Measurements from ENCODE around the gene CLN6. TPM values are rescaled to one million over a fixed set of nuclear protein-coding genes. Genes with fewer than 3 reads are reported as not detected.

Gene CLN6
- total RNA-seq, 1 donor, result 15.2 TPM

GRCh38 chr15:68166847-68167246 lies 62.7 kb downstream of the CLN6 start:
- no peaks in the 10 kb centered on the region for H3K79me2 ChIP-seq (ENCODE audit: insufficient read depth, low read length)
- no peak for DNase-seq (ENCODE audit: insufficient read length, low spot score, missing footprints)
- no peaks in the 10 kb centered on the region for H3K27me3 ChIP-seq (ENCODE audit: insufficient read depth, low read length)
- no peak overlapping the region for H3K4me2 ChIP-seq (ENCODE audit: insufficient read depth, low read length)
- H2AFZ ChIP-seq (ENCODE audit: low read length), result no peak overlapping the region
- no peak overlapping the region for H3K4me3 ChIP-seq (ENCODE audit: insufficient read depth, low read length)
- no peaks in the 10 kb centered on the region for H3K9me3 ChIP-seq (ENCODE audit: low read depth, low read length)
- H4K20me1 ChIP-seq (ENCODE audit: insufficient read depth, low read length), result no peaks in the 10 kb centered on the region
- no peaks in the 10 kb centered on the region for H3K4me1 ChIP-seq (ENCODE audit: insufficient read depth, low read length)
- H3K36me3 ChIP-seq (ENCODE audit: insufficient read depth, low read length), result peaks cover 6% of the 10 kb centered on the region
- TF ChIP-seq CTCF (IDR thresholded peaks at IDR 0.05; ENCODE audit: extremely low read depth, low read depth, low read length), result no peak
- H3K27ac ChIP-seq (ENCODE audit: low read depth, low read length), result no peak overlapping the region

GRCh38 chr15:68163191-68163590 lies 66.3 kb downstream of the CLN6 start:
- peaks cover 15% of the 10 kb centered on the region for H3K36me3 ChIP-seq (ENCODE audit: insufficient read depth, low read length)
- no peak overlapping the region for H3K4me3 ChIP-seq (ENCODE audit: insufficient read depth, low read length)
- DNase-seq (ENCODE audit: insufficient read length, low spot score, missing footprints), result no peak
- no peaks in the 10 kb centered on the region for H3K4me1 ChIP-seq (ENCODE audit: insufficient read depth, low read length)
- no peaks in the 10 kb centered on the region for H3K27me3 ChIP-seq (ENCODE audit: insufficient read depth, low read length)
- no peak overlapping the region for H3K27ac ChIP-seq (ENCODE audit: low read depth, low read length)
- no peaks in the 10 kb centered on the region for H3K9me3 ChIP-seq (ENCODE audit: low read depth, low read length)
- H2AFZ ChIP-seq (ENCODE audit: low read length), result no peak overlapping the region
- TF ChIP-seq CTCF (IDR thresholded peaks at IDR 0.05; ENCODE audit: extremely low read depth, low read depth, low read length), result no peak
- H3K79me2 ChIP-seq (ENCODE audit: insufficient read depth, low read length), result no peaks in the 10 kb centered on the region
- H3K4me2 ChIP-seq (ENCODE audit: insufficient read depth, low read length), result no peak overlapping the region
- H4K20me1 ChIP-seq (ENCODE audit: insufficient read depth, low read length), result no peaks in the 10 kb centered on the region

GRCh38 chr15:68158046-68158628 lies 71.4 kb downstream of the CLN6 start:
- H3K79me2 ChIP-seq (ENCODE audit: insufficient read depth, low read length), result no peaks in the 10 kb centered on the region
- no peak for DNase-seq (ENCODE audit: insufficient read length, low spot score, missing footprints)
- no peaks in the 10 kb centered on the region for H3K27me3 ChIP-seq (ENCODE audit: insufficient read depth, low read length)
- peaks cover 11% of the 10 kb centered on the region for H3K36me3 ChIP-seq (ENCODE audit: insufficient read depth, low read length)
- no peak overlapping the region for H3K4me3 ChIP-seq (ENCODE audit: insufficient read depth, low read length)
- no peak overlapping the region for H3K4me2 ChIP-seq (ENCODE audit: insufficient read depth, low read length)
- no peak for TF ChIP-seq CTCF (IDR thresholded peaks at IDR 0.05; ENCODE audit: extremely low read depth, low read depth, low read length)
- no peaks in the 10 kb centered on the region for H3K9me3 ChIP-seq (ENCODE audit: low read depth, low read length)
- H4K20me1 ChIP-seq (ENCODE audit: insufficient read depth, low read length), result no peaks in the 10 kb centered on the region
- H3K4me1 ChIP-seq (ENCODE audit: insufficient read depth, low read length), result no peaks in the 10 kb centered on the region
- no peak overlapping the region for H3K27ac ChIP-seq (ENCODE audit: low read depth, low read length)
- H2AFZ ChIP-seq (ENCODE audit: low read length), result no peak overlapping the region

- no peak overlapping the region for H3K27ac ChIP-seq (ENCODE audit: low read depth, low read length)
- no peaks in the 10 kb centered on the region for H4K20me1 ChIP-seq (ENCODE audit: insufficient read depth, low read length)
- H3K4me1 ChIP-seq (ENCODE audit: insufficient read depth, low read length), result no peaks in the 10 kb centered on the region
- no peak for TF ChIP-seq CTCF (IDR thresholded peaks at IDR 0.05; ENCODE audit: extremely low read depth, low read depth, low read length)
- no peak for DNase-seq (ENCODE audit: insufficient read length, low spot score, missing footprints)
- H3K9me3 ChIP-seq (ENCODE audit: low read depth, low read length), result no peaks in the 10 kb centered on the region
- no peak overlapping the region for H3K4me2 ChIP-seq (ENCODE audit: insufficient read depth, low read length)
- peaks cover 8% of the 10 kb centered on the region for H3K36me3 ChIP-seq (ENCODE audit: insufficient read depth, low read length)
- no peak overlapping the region for H2AFZ ChIP-seq (ENCODE audit: low read length)
- no peak overlapping the region for H3K4me3 ChIP-seq (ENCODE audit: insufficient read depth, low read length)
- no peaks in the 10 kb centered on the region for H3K27me3 ChIP-seq (ENCODE audit: insufficient read depth, low read length)
- peaks cover 3% of the 10 kb centered on the region for H3K79me2 ChIP-seq (ENCODE audit: insufficient read depth, low read length)
Measured at GRCh38 chr15:68157074-68157473, 72.5 kb downstream of the CLN6 start.

Other genes with a start within 250 kb of the CLN6 start
- gene PIAS1, start 175.4 kb downstream of the CLN6 start, total RNA-seq, result 23.6 and 29.0 TPM in 2 replicates
- 1.2 and 2.2 TPM in 2 replicates for gene CALML4, start 24.4 kb downstream of the CLN6 start, total RNA-seq
- gene FEM1B, start 48.0 kb upstream of the CLN6 start, total RNA-seq, result 35.5 and 41.5 TPM in 2 replicates
- 567 and 697 TPM in 2 replicates for gene ITGA11, start 202.4 kb upstream of the CLN6 start, total RNA-seq